ENCODE data around the gene ANO6.

The ANO6 gene

DNA sequence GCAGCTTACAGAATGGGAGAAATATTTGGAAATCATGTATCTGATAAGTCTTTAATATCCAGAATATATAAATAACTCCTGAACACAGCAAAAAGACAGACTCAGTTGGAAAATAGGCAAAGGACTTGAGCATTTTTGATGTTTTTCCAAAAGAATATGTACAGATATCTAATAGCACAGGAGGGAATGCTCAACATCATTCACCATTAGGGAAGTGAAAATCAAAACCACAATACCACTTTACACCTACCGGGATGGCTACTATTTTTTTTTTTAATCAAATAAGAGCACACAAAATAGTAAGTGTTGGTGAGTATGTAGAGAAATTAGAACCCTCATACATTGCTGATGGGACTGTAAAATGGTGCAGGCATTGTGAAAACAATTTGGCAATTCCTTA is 75.6 kb downstream of the ANO6 start:
- CTCF ChIA-PET, result interaction anchor here (3.4 kb wide), 1 partner anchor 22 kb away, joined by 7 read pairs; no protein-coding TSS in a partner anchor
- no peak for TF ChIP-seq CTCF (IDR thresholded peaks at IDR 0.05; ENCODE audit: control extremely low read depth, extremely low read depth, low read depth, missing control alignments)

DNA sequence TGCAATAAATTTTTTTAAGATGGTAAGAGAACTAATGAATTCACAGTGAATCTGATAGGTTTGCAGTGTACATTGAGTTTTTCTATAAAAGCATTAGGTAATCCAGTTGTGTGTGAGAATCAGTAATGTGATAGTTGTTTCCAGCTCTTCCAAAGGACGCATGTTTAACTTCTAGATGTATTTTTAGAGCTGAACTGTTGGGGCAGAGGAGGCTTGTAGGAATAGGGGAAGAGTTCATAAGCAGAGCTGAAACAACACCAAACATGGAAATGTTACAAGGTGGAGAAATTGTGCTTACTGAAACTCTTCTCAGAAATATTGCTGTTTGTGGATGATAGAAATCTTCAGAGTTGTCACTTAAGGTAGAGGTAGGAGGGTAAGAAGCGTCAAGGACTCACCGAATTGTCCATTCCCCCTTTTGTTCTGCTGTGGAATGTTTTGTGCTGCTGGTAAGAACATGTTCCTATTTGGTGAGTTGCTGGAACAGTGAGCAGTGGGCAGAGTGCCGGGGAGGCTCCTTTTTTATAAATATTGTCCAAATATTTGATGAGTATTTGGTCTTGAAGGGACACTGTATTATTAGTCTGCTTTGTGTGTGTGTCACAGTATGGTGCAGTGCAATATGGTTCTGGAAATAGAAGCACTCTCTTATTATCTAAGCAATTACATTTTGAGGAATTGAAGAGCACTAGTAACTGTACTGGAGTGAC is 76.7 kb downstream of the ANO6 start:
- ChIA-PET CTCF (interaction anchor here (1.3 kb wide), 1 partner anchor 16 kb away, joined by 3 read pairs; no protein-coding TSS in a partner anchor), POLR2A (no interaction called here)

More for the DNA sequence above, 75.6 kb downstream of the ANO6 start:
- no peak for DNase-seq (ENCODE audit: extremely low spot score)
- POLR2A ChIA-PET, result no interaction called here

GRCh38 chr12:45294906-45295305 is 79.0 kb downstream of the ANO6 start:
- ChIA-PET POLR2A (no interaction called here), CTCF (no interaction called here)
- no peak for DNase-seq (ENCODE audit: extremely low spot score)
- TF ChIP-seq CTCF (IDR thresholded peaks at IDR 0.05; ENCODE audit: control extremely low read depth, extremely low read depth, low read depth, missing control alignments), result no peak

More for the DNA sequence above, 76.7 kb downstream of the ANO6 start:
- TF ChIP-seq CTCF (IDR thresholded peaks at IDR 0.05; ENCODE audit: control extremely low read depth, extremely low read depth, low read depth, missing control alignments), result no peak
- no peak for DNase-seq (ENCODE audit: extremely low spot score)

GRCh38 chr12:45296046-45296586 is 80.2 kb downstream of the ANO6 start:
- DNase-seq (ENCODE audit: extremely low spot score), result no peak
- no peak for TF ChIP-seq CTCF (IDR thresholded peaks at IDR 0.05; ENCODE audit: control extremely low read depth, extremely low read depth, low read depth, missing control alignments)
- ChIA-PET CTCF (interaction anchor here (1.5 kb wide), 1 partner anchor 14 kb away, joined by 3 read pairs; no protein-coding TSS in a partner anchor), POLR2A (no interaction called here)

GRCh38 chr12:45298047-45298446 is 82.2 kb downstream of the ANO6 start:
- no peak for DNase-seq (ENCODE audit: extremely low spot score)
- TF ChIP-seq CTCF (IDR thresholded peaks at IDR 0.05; ENCODE audit: control extremely low read depth, extremely low read depth, low read depth, missing control alignments), result no peak
- CTCF ChIA-PET, result no interaction called here
- POLR2A ChIA-PET, result no interaction called here

GRCh38 chr12:45298721-45299692 is 83.1 kb downstream of the ANO6 start:
- DNase-seq (ENCODE audit: extremely low spot score), result no peak
- no peak for TF ChIP-seq CTCF (IDR thresholded peaks at IDR 0.05; ENCODE audit: control extremely low read depth, extremely low read depth, low read depth, missing control alignments)
- ChIA-PET CTCF (no interaction called here), POLR2A (no interaction called here)

All from GM10248 (cell line).